C4-2B (cell line): Measurements from ENCODE around the gene AMMECR1L.
"Not testable (repeated sequence)": the region's sequence is repeated elsewhere in the genome, so short reads cannot be mapped to it uniquely, and the experiment has no call there.

Experiments
- H3K27ac ChIP-seq: fragments of 450-650 bp; 2 replicates; pipeline ENCODE4 v1.5.1; 2017
- ZFX ChIP-seq: fragments of 450-650 bp; IDR thresholded peaks from 2 replicates; pipeline ENCODE4 v1.6.1; 2017
- TF ChIP-seq, protein P1 (sequence below): fragments of 450-650 bp; conservative IDR thresholded peaks from 2 replicates; pipeline ENCODE4 v1.5.1; 2017; ENCODE audit warnings: mild to moderate bottlenecking

The AMMECR1L gene

DNA sequence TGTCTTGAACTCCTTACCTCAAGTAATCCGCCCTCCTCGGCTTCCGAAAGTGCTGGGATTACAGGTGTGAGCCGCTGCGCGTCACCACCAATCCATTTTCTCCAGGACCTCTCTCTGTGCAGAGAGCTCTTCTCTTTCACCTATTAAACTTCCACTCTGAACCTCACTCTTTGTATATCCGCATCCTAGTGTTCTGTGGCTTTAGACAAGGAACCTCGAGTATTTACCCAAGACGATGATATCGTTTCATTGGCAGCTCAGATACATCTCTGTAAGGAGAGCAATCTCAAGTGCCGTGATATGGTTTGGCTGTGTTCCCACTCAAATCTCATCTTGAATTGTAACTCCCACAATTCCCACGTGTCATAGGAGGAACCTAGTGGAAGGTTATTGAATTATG, 59.7 kb downstream of the AMMECR1L start:
- H3K27ac ChIP-seq: no peak overlapping the region
- TF ChIP-seq, protein P1, sequence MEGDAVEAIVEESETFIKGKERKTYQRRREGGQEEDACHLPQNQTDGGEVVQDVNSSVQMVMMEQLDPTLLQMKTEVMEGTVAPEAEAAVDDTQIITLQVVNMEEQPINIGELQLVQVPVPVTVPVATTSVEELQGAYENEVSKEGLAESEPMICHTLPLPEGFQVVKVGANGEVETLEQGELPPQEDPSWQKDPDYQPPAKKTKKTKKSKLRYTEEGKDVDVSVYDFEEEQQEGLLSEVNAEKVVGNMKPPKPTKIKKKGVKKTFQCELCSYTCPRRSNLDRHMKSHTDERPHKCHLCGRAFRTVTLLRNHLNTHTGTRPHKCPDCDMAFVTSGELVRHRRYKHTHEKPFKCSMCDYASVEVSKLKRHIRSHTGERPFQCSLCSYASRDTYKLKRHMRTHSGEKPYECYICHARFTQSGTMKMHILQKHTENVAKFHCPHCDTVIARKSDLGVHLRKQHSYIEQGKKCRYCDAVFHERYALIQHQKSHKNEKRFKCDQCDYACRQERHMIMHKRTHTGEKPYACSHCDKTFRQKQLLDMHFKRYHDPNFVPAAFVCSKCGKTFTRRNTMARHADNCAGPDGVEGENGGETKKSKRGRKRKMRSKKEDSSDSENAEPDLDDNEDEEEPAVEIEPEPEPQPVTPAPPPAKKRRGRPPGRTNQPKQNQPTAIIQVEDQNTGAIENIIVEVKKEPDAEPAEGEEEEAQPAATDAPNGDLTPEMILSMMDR: no peak
- TF ChIP-seq ZFX: no peak

DNA sequence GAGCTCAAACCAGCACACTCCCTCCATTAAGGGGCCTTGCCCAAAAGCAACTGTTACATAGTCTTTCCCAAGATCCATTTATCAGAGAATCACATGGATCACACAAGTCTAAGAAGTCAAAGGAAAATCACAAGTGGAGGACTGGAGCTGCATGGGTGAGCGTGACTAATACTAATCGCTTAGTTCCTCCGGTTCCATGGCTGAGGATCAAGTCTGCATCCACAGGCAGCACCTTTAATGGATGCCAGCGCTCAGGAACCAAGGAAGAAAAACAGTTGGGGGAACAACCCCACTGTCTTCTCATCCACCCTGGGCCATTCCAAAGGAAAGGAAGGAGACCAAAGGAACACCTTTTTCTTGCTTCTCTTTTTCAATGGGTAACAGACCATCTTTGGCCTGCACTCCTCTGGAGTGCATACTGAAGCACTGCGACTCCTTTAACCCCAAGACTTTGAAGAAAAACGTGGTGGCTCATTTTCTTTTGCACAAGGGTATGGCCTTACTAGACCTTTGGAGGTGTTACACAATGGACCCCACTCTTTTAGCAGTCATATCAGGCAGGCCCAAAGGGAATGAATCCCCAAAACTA, 65.6 kb downstream of the AMMECR1L start:
- TF ChIP-seq, protein P1: no peak
- no peak for TF ChIP-seq ZFX
- H3K27ac ChIP-seq: no peak overlapping the region

DNA sequence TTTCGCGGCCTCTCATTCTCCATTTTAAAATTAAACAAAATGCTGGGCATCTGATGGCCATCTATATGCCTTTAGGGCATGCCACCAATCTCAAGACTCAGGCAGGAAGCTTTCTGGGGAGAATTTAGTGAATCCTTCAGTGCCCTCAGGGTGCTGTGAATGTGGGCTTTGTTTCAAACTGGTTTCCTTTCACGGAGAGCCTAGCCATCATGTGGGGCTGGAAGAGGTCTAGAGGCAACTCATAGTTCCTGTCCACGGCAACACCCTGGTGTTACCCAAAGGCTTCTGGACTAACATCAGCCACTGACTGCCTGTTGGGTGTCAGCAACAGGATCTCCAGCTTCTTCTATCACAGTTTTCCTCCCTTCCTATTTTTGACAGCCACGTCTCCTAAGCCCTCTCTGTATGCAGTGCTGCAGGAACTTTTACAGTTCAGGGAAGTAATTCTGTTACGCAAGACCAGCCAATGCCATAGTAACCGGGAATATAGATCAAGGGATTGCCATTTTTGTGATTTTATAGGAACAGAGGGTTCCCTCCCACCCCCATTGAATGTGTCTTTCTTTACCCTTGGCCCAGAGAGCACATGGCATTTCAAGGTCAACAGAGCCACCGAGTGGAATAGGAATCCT, 66.8 kb downstream of the AMMECR1L start:
- no peak overlapping the region for H3K27ac ChIP-seq
- TF ChIP-seq, protein P1: no peak
- no peak for TF ChIP-seq ZFX

DNA sequence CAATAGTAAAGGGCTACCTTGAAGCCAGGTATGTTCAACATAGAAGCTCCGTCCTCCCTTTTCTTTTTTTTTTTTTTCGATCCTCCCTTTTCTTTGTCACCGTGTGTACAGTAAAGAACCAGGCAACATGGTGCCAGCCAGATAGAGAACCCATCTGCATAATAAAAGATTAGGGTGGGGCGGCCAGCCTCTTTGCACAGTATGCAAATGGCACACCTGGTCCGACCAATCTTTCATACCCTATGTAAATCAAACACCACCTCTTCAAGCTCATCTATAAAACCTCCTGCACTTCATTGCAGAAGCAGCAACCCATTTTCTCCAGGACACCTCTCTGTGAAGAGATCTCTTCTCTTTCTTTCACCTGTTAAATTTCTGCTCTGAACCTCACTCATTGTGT, 67.5 kb downstream of the AMMECR1L start:
- TF ChIP-seq, protein P1: no peak
- TF ChIP-seq ZFX: no peak
- H3K27ac ChIP-seq: no peak overlapping the region

DNA sequence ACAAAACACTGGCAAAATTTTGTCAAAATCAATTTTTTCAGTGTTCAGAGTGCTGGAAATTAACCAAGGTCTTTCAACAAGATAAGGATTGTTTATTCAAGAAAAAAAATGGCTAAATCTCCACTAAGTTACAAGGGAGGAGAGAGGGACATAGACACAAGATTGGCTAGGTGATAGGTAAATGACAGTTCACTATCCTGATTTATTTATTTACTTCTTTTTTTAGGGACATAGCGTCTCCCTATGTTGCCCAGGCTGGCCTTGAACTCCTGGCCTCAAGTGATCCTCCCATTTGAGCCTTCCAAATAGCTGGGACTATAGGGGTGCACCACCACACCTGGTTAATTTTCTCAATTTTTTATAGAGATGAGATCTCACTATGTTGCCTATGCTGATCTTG, 71.1 kb downstream of the AMMECR1L start:
- TF ChIP-seq, protein P1: no peak
- TF ChIP-seq ZFX: no peak
- H3K27ac ChIP-seq: no peak overlapping the region

GRCh38 chr2:127812441-127812840, 73.3 kb downstream of the AMMECR1L start:
- not testable (repeated sequence) for H3K27ac ChIP-seq
